GM21717 (cell line): ENCODE data around the gene NHERF2.

Experiments used
- ATAC-seq: cut with Tn5 transposase; IDR thresholded peaks from one replicate; pipeline ENCODE4 v1.9.1; 2021; ENCODE audit warnings: mild to moderate bottlenecking, moderate library complexity; ENCODE audit not compliant: unreplicated experiment

The NHERF2 gene

GRCh38 chr16:1990351-1991134 lies 36.2 kb upstream of the NHERF2 start:
- ATAC-seq, result no peak

- ATAC-seq, result no peak
Measured at GRCh38 chr16:1991135-1991551, 35.6 kb upstream of the NHERF2 start.

GRCh38 chr16:1991588-1991947 lies 35.1 kb upstream of the NHERF2 start:
- ATAC-seq, result no peak

GRCh38 chr16:1991948-1992703 lies 34.6 kb upstream of the NHERF2 start:
- ATAC-seq, result peak; percentile 40

- ATAC-seq, result peak; percentile 0
Measured at GRCh38 chr16:1992704-1993317, 33.9 kb upstream of the NHERF2 start.

GRCh38 chr16:1993731-1994131 lies 33.0 kb upstream of the NHERF2 start:
- no peak for ATAC-seq

- ATAC-seq, result no peak
Measured at GRCh38 chr16:1997494-1998359, 29.0 kb upstream of the NHERF2 start.

GRCh38 chr16:1998360-1998835 lies 28.3 kb upstream of the NHERF2 start:
- ATAC-seq, result no peak

GRCh38 chr16:1998852-1999801 lies 27.6 kb upstream of the NHERF2 start:
- ATAC-seq, result no peak

- ATAC-seq, result no peak
Measured at GRCh38 chr16:1999866-2000514, 26.7 kb upstream of the NHERF2 start.

- no peak for ATAC-seq
Measured at GRCh38 chr16:2001035-2001434, 25.7 kb upstream of the NHERF2 start.

- no peak for ATAC-seq
Measured at GRCh38 chr16:2001456-2002355, 25.0 kb upstream of the NHERF2 start.

- no peak for ATAC-seq
Measured at GRCh38 chr16:2002406-2003230, 24.1 kb upstream of the NHERF2 start.

- ATAC-seq, result no peak
Measured at GRCh38 chr16:2003231-2003826, 23.4 kb upstream of the NHERF2 start.

- peak; percentile 41 for ATAC-seq
Measured at GRCh38 chr16:2003827-2004641, 22.7 kb upstream of the NHERF2 start.
